ENCODE data around the gene LTBP2.

Gene LTBP2

GRCh38 chr14:74571901-74572725, 39.9 kb downstream of the LTBP2 start:
- Histone ChIP-seq H3K9ac (ENCODE audit: low read length) (no peak overlapping the region), H3K79me2 (ENCODE audit: low read length) (no peaks in the 10 kb centered on the region), H3K27ac (ENCODE audit: low read length) (no peak overlapping the region), H3K9me2 (replicated peaks; ENCODE audit: insufficient read depth, low read length) (no peaks in the 10 kb centered on the region), H3K9me3 (replicated peaks; ENCODE audit: insufficient read depth, low read length) (no peaks in the 10 kb centered on the region), H4K20me1 (ENCODE audit: insufficient read depth, low read length) (no peaks in the 10 kb centered on the region), H3K36me3 (replicated peaks; ENCODE audit: insufficient read depth, low read length) (no peaks in the 10 kb centered on the region), H3K27me3 (replicated peaks; ENCODE audit: insufficient read depth, low read length) (no peaks in the 10 kb centered on the region), H2AFZ (ENCODE audit: low read length) (no peak overlapping the region), H3K4me1 (ENCODE audit: low read length) (no peaks in the 10 kb centered on the region), H3K4me3 (ENCODE audit: low read length) (no peak overlapping the region), H3F3A (ENCODE audit: insufficient read depth, low read length) (no peaks in the 10 kb centered on the region), H3K4me2 (ENCODE audit: low read depth, low read length) (no peak overlapping the region)
- TF ChIP-seq EZH2 (optimal IDR thresholded peaks at IDR 0.05; ENCODE audit: low read depth, low read length) (no peak), EZH2phosphoT487 (IDR thresholded peaks at IDR 0.05; ENCODE audit: low read length) (no peak), CTCF (IDR thresholded peaks at IDR 0.05; ENCODE audit: low read length) (no peak)
- DNase-seq = no peak

- Histone ChIP-seq H3K4me3 (ENCODE audit: low read length) (no peak overlapping the region), H3K9ac (ENCODE audit: low read length) (no peak overlapping the region), H4K20me1 (ENCODE audit: insufficient read depth, low read length) (no peaks in the 10 kb centered on the region), H3K4me2 (ENCODE audit: low read depth, low read length) (no peak overlapping the region), H3K27ac (ENCODE audit: low read length) (no peak overlapping the region), H3F3A (ENCODE audit: insufficient read depth, low read length) (no peaks in the 10 kb centered on the region), H2AFZ (ENCODE audit: low read length) (no peak overlapping the region), H3K27me3 (replicated peaks; ENCODE audit: insufficient read depth, low read length) (no peaks in the 10 kb centered on the region), H3K79me2 (ENCODE audit: low read length) (no peaks in the 10 kb centered on the region), H3K9me2 (replicated peaks; ENCODE audit: insufficient read depth, low read length) (no peaks in the 10 kb centered on the region), H3K9me3 (replicated peaks; ENCODE audit: insufficient read depth, low read length) (no peaks in the 10 kb centered on the region), H3K36me3 (replicated peaks; ENCODE audit: insufficient read depth, low read length) (no peaks in the 10 kb centered on the region), H3K4me1 (ENCODE audit: low read length) (no peaks in the 10 kb centered on the region)
- TF ChIP-seq CTCF (IDR thresholded peaks at IDR 0.05; ENCODE audit: low read length) (no peak), EZH2phosphoT487 (IDR thresholded peaks at IDR 0.05; ENCODE audit: low read length) (no peak), EZH2 (optimal IDR thresholded peaks at IDR 0.05; ENCODE audit: low read depth, low read length) (no peak)
- no peak for DNase-seq
These were observed 40.6 kb downstream of the LTBP2 start for GRCh38 chr14:74571441-74571841.

GRCh38 chr14:74570696-74571095, 41.3 kb downstream of the LTBP2 start:
- Histone ChIP-seq H3K36me3 (replicated peaks; ENCODE audit: insufficient read depth, low read length) (no peaks in the 10 kb centered on the region), H3K4me1 (ENCODE audit: low read length) (no peaks in the 10 kb centered on the region), H3F3A (ENCODE audit: insufficient read depth, low read length) (no peaks in the 10 kb centered on the region), H3K9me2 (replicated peaks; ENCODE audit: insufficient read depth, low read length) (no peaks in the 10 kb centered on the region), H3K27me3 (replicated peaks; ENCODE audit: insufficient read depth, low read length) (no peaks in the 10 kb centered on the region), H3K9ac (ENCODE audit: low read length) (no peak overlapping the region), H3K4me2 (ENCODE audit: low read depth, low read length) (no peak overlapping the region), H3K9me3 (replicated peaks; ENCODE audit: insufficient read depth, low read length) (no peaks in the 10 kb centered on the region), H3K4me3 (ENCODE audit: low read length) (no peak overlapping the region), H2AFZ (ENCODE audit: low read length) (no peak overlapping the region), H3K79me2 (ENCODE audit: low read length) (no peaks in the 10 kb centered on the region), H3K27ac (ENCODE audit: low read length) (no peak overlapping the region), H4K20me1 (ENCODE audit: insufficient read depth, low read length) (no peaks in the 10 kb centered on the region)
- TF ChIP-seq CTCF (IDR thresholded peaks at IDR 0.05; ENCODE audit: low read length) (no peak), EZH2 (optimal IDR thresholded peaks at IDR 0.05; ENCODE audit: low read depth, low read length) (no peak)
- no peak for DNase-seq

All from MM.1S (cell line).